ENCODE data around the gene ZBTB39.
A peak's percentile ranks its signal among the peaks of the same experiment; 100 is the strongest.
"Not testable (repeated sequence)": the region's sequence is repeated elsewhere in the genome, so short reads cannot be mapped to it uniquely, and the experiment has no call there.

ZBTB39 gene

GRCh38 chr12:56998981-56999380 is 7.4 kb downstream of the ZBTB39 start:
- DNase-seq: no peak

GRCh38 chr12:56998316-56998715 is 8.0 kb downstream of the ZBTB39 start:
- DNase-seq: no peak

GRCh38 chr12:56996793-56997545 is 9.4 kb downstream of the ZBTB39 start:
- DNase-seq: no peak

GRCh38 chr12:56995930-56996496 is 10.3 kb downstream of the ZBTB39 start:
- DNase-seq: no peak

- no peak for DNase-seq
Observed at GRCh38 chr12:56995201-56995929, 11.0 kb downstream of the ZBTB39 start.

GRCh38 chr12:56994231-56994746 is 12.1 kb downstream of the ZBTB39 start:
- DNase-seq: no peak

- DNase-seq: no peak
Observed at GRCh38 chr12:56993346-56993745, 13.0 kb downstream of the ZBTB39 start.

- DNase-seq: no peak
Observed at GRCh38 chr12:56991319-56992246, 14.8 kb downstream of the ZBTB39 start.

- DNase-seq: no peak
Observed at GRCh38 chr12:56990648-56991318, 15.6 kb downstream of the ZBTB39 start.

- DNase-seq: no peak
Observed at GRCh38 chr12:56989861-56990610, 16.3 kb downstream of the ZBTB39 start.

GRCh38 chr12:56988207-56988739 is 18.1 kb downstream of the ZBTB39 start:
- DNase-seq: no peak

- peak; percentile 54 for DNase-seq
Observed at GRCh38 chr12:56987551-56988053, 18.7 kb downstream of the ZBTB39 start.

- no peak for DNase-seq
Observed at GRCh38 chr12:56987011-56987410, 19.3 kb downstream of the ZBTB39 start.

- DNase-seq: not testable (repeated sequence)
Observed at GRCh38 chr12:56985714-56986113, 20.6 kb downstream of the ZBTB39 start.

- no peak for DNase-seq
Observed at GRCh38 chr12:56983386-56983785, 23.0 kb downstream of the ZBTB39 start.

GRCh38 chr12:56982578-56983236 is 23.6 kb downstream of the ZBTB39 start:
- DNase-seq: not testable (repeated sequence)

GRCh38 chr12:56980941-56981530 is 25.3 kb downstream of the ZBTB39 start:
- no peak for DNase-seq

GRCh38 chr12:56980268-56980667 is 26.1 kb downstream of the ZBTB39 start:
- DNase-seq: no peak

- no peak for DNase-seq
Observed at GRCh38 chr12:56979628-56980027, 26.7 kb downstream of the ZBTB39 start.
